Erythroblast (primary cell): Measurements from ENCODE around the gene MRLN.

Experiments used
- GATA1 ChIP-seq: IDR thresholded peaks from 2 replicates; pipeline ENCODE4 v1.6.1; 2011; ENCODE audit warnings: low read depth, mild to moderate bottlenecking, control low read depth, low read length, moderate library complexity
- POLR2A ChIP-seq: IDR thresholded peaks from 2 replicates; pipeline ENCODE4 v1.6.1; 2011; ENCODE audit warnings: mild to moderate bottlenecking, low read length

GRCh38 chr10:59779756-59780533, 26.7 kb upstream of the MRLN start:
- TF ChIP-seq POLR2A = no peak
- TF ChIP-seq GATA1 = no peak
